Stimulated activated naive CD4-positive, alpha-beta T cell (primary cell): ENCODE results near the gene HAUS6.
"Not testable (repeated sequence)": the region's sequence is repeated elsewhere in the genome, so short reads cannot be mapped to it uniquely, and the experiment has no call there.

ENCODE experiments used
- DNase-seq, 6 experiments: peaks; one replicate each; lab custom pipeline; 2025; lab: John Stamatoyannopoulos, UW

Gene HAUS6

DNA sequence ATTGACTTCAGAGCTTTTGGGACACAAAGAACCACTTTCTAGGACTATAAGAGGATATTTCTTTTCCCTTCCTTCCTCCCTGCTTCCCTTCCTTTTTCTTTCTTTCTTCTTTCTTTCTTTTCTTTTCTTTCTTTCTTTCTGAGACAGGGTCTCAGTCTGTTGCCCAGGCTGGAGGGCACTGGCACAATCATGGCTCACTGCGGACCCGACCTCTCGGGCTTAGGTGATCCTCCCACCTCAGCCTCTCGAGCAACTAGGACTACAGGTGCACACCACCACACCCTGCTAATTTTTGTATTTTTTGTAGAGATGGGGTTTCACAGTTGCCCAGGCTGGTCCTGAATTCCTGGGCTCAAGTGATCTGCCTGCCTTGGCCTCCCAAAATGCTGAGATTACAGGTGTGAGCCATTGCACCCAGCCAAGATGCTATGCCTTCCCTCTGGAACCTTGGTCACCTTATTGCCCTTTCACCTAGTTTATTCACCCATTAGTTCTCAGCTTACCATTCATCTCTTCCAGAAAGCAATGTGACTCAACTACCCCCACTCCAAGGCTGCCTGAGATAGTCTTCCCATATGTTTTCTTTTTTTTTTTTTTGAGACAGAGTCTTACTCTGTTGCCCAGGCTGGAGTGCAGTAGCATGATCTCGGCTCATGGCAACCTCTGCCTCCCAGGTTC lies 14.5 kb upstream of the HAUS6 start:
- no peak for DNase-seq

DNA sequence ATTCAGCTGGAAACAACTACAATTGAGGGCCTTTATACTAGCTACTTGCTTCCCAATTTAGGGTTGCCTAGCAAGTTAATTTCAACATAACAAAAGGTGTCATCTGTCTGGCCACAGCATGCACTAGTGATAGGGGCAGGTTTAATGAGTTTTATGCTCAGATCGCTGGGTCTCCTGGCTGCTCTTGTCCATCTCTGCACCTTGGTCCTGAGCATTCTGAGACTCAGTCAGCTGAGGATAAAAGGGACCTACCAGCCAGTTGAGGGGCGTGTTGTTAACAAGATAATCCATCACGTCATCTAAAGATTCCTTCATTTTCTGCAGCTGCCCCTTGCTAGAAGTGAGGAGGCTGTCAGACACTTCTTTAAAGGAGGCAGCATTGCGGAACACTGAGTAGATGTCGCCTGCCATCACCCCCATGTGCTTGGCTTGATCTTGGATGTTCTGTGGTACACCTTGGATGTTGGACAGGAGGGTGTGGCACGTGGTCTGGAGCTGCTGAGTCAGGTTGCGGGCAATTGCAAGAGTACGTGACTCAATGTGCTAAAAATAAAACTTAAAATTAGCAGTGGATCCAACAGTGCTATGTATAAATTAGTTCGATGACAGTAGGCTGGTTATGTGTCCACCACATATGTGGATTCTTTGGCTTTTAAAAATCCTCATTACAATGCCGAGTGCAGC lies 13.5 kb upstream of the HAUS6 start:
- DNase-seq: no peak

DNA sequence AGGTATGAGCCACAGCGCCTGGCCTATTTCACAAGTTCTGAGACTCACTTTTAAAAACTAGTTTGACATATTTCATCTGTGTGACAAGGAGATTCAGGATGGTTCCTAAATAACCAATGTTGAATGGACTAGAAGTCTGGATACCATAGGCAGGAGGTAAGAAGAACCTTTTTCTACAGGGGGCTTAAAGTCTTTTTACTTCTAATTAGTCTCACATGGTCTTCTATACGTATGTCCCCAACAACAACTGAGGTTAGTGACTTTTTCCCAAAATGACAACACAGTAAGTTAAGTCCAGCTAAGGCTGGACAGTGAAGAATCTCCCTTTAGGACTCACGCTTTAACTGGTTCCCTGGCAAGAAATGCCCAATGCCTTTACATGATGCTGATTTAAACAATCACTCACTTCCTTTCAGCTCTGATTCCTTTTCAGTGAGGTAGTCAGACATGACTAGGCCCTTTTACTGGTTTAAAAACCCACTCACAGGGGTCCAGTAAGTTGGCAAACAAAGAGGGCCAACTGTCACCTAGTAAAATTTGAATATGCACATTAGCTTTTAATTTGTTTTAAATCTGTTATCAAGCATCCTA lies 12.1 kb upstream of the HAUS6 start:
- DNase-seq: no peak

DNA sequence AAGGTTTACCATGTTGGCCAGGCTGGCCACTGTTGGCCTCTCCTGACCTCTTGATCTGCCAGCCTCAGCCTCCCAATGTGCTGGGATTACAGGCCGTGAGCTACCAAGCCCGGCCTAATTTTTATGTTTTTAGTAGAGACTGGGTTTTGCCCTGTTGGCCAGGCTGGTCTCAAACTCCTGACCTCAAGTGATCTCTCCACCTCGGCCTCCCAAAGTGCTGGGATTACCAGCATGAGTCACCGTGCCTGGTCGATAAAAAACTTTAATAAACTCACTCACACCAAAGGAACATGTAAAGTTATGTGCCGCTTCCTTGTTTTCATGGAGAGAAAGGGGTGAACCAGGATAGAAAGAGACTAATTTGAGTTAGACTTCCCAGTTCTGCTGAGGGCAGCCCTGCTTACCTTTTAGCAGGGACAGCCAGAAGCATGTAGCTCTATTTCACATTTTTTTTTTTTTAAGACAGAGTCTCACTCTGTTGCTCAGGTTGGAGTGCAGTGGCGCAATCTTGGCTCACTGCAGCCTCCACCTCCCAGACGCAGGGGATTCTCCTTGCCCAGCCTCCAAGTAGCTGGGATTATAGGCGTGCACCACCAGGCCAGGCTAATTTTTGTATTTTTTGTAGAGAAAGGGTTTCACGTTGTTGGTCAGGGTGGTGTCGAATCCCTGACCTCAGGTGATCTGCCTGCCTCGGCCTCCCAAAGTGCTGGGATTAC lies 11.4 kb upstream of the HAUS6 start:
- DNase-seq: no peak

DNA sequence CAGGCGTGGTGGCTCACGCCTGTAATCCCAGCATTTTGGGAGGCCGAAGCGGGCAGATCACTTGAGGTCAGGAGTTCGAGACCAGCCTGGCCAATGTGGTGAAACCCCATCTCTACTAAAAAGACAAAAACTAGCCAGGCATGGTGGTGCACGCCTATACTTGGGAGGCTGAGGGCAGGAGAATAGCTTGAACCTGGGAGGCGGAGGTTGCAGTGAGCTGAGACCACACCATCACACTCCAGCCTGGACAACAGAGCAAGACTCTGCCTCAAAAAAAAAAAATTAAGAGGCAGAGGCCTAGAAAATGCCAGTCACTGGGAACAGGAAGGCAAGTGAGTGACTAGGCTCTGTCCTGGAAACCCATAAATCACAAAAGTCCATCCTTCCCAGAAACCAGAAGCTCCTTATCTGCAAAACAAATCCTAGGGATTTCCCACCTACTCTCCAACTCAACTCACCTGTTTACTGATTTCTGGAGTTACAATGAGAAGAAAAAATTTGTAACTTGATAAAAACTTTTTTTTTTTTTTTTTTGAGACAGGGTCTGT lies 10.4 kb upstream of the HAUS6 start:
- DNase-seq: not testable (repeated sequence)

DNA sequence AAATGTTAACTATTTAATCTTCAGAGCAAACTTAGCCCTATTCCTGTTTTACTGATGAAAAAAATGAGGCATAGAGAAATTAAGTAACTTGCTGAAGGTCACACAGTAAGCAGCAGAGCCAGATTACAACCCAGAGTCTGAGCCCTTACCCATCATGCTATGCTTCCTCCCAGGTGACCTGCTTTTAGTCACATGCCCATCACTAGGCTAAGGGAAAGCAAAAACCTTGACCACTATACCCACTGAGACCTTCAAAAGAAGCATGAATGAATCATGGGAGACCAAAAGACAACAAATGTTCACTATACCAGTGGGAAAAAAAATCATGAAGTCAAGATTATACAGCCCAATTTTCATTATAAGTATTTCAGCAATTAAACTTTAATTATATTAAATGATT lies 5.3 kb upstream of the HAUS6 start:
- DNase-seq: no peak

DNA sequence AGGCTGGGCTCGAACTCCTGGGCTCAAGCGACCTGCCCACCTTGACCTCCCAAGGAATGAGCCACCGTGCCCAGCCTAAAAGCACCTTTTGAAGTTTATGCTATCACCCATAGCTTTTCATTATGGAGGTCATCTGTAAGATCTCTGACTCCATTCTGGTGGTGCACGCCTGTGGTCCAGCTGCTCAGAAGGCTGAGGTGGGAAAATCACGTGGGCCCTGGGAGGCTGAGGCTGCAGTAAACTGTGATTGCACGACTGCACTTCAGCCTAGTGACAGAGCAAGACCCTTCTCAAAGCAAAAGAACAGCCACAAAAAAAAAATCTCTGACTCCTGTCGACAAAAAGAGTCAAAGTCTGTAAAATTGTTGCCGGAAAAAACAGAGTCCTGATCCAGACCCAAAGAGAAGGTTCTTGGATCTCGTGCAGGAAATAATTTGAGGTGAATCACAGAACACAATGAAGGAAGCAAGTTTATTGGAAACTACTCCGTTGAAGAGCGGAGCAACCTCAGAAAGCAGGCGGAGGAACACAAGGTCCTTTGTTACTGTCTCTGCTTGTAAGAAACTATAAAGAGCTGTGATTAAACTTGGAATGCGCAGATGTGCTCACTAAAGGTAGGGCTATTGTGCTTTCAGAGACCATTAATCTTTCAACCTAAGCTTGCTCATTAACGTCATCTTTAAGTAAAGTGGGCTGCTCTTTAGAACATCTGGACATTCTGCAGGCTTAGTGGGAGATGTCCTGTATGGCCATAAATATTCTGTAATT lies 2.0 kb upstream of the HAUS6 start:
- DNase-seq: no peak

DNA sequence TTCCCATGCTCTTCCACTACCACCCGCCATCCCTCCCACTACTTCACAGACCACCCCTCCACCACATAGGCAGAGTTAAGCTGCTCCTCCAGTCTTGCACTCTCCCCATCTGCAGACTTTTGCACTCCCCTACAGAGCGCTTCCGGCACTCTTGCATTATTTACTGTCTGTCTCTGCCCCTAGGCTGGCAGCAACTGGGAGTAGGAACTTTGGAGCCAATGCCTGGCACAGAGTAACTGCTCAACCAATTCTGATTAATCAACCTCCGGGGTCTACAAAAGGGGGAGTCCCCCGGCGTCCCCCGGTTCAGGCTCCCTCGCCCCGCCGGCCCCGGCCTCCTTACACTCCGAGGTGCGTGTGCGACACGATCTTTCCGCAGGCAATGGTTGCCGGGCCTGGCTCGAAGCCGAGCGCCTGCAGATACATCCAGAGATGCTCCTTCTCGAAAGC lies 498 bp downstream of the HAUS6 start:
- DNase-seq: peak in 5 of 6 experiments; percentile 32 to 71 (median 50)

DNA sequence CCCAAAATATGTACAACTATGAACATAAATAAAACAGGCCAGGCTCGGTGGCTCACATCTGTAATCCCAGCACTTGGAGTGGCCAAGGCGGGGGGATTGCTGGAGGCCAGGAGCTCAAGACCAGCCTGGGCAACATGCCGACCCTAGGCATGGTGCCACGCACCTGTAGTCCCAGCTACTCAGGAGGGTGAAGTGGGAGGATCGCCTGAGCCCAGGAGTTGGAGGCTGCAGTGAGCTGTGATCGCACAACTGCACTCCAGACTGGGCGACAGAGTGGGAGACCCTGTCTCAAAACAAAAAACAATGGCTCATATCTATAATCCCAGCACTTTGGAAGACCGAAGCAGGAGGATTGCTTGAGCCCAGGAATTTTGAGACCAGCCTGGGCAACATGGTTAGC lies 1.5 kb downstream of the HAUS6 start:
- DNase-seq: no peak

DNA sequence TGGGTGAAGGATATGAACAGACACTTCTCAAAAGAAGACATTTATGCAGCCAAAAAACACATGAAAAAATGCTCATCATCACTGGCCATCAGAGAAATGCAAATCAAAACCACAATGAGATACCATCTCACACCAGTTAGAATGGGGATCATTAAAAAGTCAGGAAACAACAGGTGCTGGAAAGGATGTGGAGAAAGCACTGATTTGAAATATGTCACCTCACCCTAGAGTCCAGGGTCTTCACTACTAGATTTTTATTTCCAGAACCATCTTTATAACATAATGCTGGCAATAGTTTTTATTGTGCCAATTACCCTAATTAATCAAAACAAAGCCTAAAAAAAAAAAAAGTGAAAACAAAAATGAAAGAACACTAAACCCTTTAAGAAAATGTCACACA lies 5.3 kb downstream of the HAUS6 start:
- DNase-seq: not testable (repeated sequence)

DNA sequence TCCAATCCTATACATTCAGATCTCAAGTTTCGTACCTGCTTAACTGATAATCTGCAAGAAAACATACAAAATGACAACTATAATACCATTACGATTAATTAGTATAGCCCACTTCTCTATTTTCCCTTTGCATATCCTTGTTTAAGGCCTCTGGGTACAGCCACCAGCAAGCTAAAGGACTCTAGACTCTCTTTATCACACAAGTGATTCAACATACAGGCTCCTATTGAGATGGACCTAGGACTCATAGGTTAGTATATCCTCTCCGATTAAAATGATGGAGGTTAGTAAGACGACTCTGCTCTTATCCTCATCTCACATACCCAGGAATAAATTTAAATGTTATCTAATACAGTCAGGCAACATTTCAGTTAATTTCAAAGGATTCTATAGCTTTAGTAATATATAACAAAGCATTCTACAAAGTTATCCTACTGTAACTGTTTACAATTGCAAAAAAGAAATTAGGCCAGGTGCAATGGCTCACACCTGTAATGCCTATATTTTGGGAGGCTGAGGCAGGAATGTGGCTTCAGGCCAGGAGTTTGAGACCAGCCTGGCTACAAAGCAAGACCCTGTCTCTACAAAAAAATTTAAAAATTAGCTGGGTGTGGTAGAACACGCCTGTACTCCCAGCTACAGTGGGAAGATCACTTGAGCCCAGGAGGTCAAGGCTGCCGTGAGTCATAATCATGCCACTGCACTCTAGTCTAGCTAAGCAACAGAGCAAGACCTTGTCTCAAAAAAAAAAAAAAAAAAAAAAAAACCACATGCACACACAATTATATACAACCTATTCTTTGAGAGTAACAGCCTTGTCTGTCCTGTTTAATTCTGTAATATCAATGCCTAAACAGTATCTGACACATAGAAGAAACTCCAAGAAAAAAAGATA lies 15.4 kb downstream of the HAUS6 start:
- no peak for DNase-seq

DNA sequence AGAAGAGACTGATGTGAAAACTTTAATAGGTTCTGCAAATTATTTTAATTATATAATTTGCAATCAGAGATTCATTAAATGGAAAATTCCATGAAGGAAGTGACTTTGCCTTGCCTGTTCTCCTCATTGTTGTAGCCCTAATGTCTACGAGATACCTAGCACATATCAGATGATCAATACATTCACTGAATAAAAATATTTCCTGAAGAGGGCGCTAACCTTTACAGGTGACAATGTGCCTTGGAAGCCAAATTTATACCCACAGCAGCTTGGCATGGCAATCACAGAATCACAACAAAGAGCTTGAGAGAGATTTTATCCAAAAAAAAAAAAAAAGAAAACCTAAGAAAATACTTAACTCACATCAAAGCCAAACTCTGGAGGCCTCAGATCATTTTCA lies 17.4 kb downstream of the HAUS6 start:
- DNase-seq: peak in 3 of 6 experiments; percentile 28 to 57 (median 56)

DNA sequence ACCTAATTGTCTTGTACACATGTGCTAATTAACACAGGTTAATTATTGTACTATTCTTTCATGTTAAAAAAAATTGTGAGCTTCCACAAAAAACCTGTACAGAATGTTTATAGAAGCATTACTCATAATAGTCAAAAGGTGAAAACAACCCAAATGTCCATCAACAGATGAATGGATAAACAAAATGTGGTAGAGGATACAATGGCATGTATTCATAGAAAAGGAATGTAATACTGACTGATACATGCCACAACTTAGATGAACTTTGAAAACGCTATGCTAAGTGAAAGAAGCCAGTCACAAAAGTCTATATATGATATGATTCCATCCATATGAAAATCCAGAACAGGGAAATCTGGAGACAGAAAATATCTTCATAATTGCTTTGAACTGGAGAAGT lies 27.9 kb downstream of the HAUS6 start:
- no peak for DNase-seq

DNA sequence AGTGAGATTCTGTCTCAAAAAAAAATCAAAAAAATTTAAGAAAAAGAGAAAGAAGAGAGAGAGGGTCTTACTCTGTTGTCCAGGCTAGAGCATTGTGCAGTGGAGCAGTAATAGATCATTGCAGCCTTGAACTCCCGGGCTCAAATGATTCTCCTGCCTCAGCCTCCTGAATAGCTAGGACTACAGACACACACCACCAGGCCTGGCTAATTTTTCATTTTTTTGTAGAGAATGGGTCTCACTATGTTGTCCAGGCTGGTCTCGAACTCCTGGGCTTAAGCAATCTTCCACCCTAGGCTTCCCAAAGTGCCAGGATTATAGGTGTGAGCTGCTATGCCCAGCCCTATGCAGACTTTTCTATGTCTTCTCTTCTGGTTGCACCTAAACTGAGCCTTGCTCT lies 28.5 kb downstream of the HAUS6 start:
- DNase-seq: no peak

DNA sequence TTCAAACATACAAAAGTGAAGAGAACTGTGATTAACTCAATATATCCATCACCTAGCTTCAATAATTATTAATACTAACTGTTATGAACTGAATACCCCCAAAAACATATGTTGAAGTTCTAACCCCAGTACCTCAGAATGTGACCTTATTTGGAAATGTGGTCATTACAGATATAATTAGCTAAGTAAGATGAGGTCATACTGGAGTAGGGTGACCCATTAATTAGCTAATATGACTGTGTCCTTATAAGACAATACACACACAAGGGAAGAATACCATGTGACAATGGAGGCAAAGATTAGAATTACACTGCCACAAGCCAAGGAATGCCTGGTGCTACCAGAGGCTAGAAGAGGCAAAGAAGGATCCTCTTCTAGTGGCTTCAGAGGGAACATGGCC lies 45.7 kb downstream of the HAUS6 start:
- no peak for DNase-seq

DNA sequence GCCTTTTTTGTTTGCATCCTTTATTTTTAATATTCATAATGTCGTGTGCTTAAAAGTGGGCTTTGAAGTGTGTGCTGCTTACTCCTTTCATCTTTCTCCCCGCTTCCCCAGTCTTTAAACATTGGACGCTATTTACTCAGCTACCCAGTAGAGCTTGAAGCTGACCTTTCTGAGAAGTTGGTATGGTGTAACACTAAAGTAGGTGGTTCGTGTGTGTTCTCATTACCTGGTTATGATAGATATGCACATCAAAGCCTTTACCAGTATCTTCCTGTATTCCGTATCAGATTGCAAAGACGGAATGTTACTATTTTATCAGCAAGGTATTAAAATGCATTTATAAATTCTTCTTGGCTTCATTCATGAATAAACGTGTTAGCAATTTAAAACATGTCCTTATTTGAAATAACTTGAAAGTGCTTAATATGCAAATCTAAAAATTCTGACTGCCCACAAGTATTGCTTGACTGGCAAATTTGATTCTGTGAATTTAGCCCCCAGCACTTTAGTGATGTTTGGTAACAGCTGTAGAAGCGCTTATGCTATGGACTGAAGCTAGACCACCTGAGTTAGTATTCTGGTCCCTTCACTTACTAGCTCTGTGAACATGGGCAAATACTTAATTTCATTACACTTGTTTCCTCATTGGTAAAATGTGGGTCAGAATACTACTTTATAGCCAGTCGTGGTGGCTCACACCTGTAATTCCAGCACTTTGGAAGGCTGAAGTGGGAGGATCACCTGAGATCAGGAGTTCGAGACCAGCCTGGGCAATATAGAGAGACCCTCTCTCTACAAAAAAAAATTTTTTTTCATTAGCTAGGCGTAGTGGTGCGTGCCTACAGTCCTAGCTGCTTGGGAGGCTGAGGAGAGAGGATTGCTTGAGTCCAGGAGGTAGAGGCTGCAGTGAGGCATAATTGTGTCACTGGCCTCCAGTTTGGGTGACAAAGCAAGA lies 51.8 kb downstream of the HAUS6 start:
- peak in 1 of 6 experiments; percentile 38 for DNase-seq

DNA sequence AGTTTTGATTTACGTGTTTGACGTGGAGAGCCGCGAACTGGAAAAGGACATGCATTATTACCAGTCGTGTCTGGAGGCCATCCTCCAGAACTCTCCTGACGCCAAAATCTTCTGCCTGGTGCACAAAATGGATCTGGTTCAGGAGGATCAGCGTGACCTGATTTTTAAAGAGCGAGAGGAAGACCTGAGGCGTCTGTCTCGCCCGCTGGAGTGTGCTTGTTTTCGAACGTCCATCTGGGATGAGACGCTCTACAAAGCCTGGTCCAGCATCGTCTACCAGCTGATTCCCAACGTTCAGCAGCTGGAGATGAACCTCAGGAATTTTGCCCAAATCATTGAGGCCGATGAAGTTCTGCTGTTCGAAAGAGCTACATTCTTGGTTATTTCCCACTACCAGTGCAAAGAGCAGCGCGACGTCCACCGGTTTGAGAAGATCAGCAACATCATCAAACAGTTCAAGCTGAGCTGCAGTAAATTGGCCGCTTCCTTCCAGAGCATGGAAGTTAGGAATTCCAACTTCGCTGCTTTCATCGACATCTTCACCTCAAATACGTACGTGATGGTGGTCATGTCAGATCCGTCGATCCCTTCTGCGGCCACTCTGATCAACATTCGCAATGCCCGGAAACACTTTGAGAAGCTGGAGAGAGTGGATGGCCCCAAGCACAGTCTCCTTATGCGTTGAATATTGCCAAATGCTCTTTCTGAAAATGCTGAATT lies 52.6 kb downstream of the HAUS6 start:
- DNase-seq: peak in 2 of 6 experiments; percentile 16 to 38
